H1 (cell line): Measurements from ENCODE around the gene RAB36. TPM values are rescaled to one million over a fixed set of nuclear protein-coding genes. Genes with fewer than 3 reads are reported as not detected.

Source experiments
- CTCF ChIA-PET: fragments of 300-600 bp; sonication (Branson Sonifier 250); formaldehyde crosslinking; loops from one replicate; lab custom pipeline; 2021; ENCODE audit not compliant: partially characterized antibody; lab: Charles Lee
- POLR2A ChIA-PET: fragments of 300-600 bp; sonication (Branson Sonifier 250); formaldehyde crosslinking; loops from one replicate; lab custom pipeline; 2021; ENCODE audit warnings: inconsistent platforms; ENCODE audit not compliant: partially characterized antibody; lab: Charles Lee
- DNase-seq, 2 experiments: peaks; one replicate each; pipeline versions ENCODE4 v3.0.0 to v3.0.0-alpha.2; 2010 to 2022; ENCODE audit warnings: low spot score in 2 of 2, low read depth in 1 of 2, mixed read lengths in 1 of 2
- FAIRE-seq: peaks from 2 replicates; lab custom pipeline; 2011; peaks lifted over from hg19 to GRCh38; lab: Jason Lieb, UNC
- H2AFZ ChIP-seq: 2 replicates; pipeline ENCODE4 v1.8.1; 2012; ENCODE audit warnings: low read length, inconsistent platforms
- H2AK5ac ChIP-seq: 2 replicates; pipeline ENCODE4 v1.6.1; 2013; ENCODE audit warnings: low read depth, low read length
- H2BK120ac ChIP-seq: replicated peaks from 2 replicates; pipeline ENCODE3; 2013; ENCODE audit warnings: low read depth, low read length, inconsistent platforms
- H2BK12ac ChIP-seq: 2 replicates; pipeline ENCODE4 v1.6.1; 2013; ENCODE audit warnings: low read depth, low read length
- H2BK15ac ChIP-seq: 2 replicates; pipeline ENCODE4 v1.6.1; 2013; ENCODE audit warnings: low read length
- H2BK20ac ChIP-seq: 2 replicates; pipeline ENCODE4 v1.6.1; 2013; ENCODE audit warnings: low read length
- H2BK5ac ChIP-seq: 2 replicates; pipeline ENCODE4 v1.6.1; 2013; ENCODE audit warnings: low read depth, low read length
- H3K14ac ChIP-seq: 2 replicates; pipeline ENCODE4 v1.6.1; 2013; ENCODE audit warnings: inconsistent platforms; ENCODE audit not compliant: insufficient read length
- H3K18ac ChIP-seq: 2 replicates; pipeline ENCODE4 v1.6.1; 2013; ENCODE audit warnings: low read length; ENCODE audit errors: extremely low read depth
- H3K23ac ChIP-seq: 2 replicates; pipeline ENCODE4 v1.6.1; 2013; ENCODE audit warnings: inconsistent platforms; ENCODE audit not compliant: insufficient read length
- H3K23me2 ChIP-seq: 2 replicates; pipeline ENCODE4 v1.6.1; 2013; ENCODE audit warnings: low read depth, low read length
- H3K27ac ChIP-seq: 2 replicates; pipeline ENCODE4 v1.6.1; 2011; ENCODE audit warnings: low read depth, low read length, inconsistent platforms
- H3K27me3 ChIP-seq, 4 experiments: replicated peaks in 1 of 4; 1 replicate in 1 of 4; 2 replicates in 3 of 4; pipeline versions ENCODE4 v1.6.1 to v1.8.1; 2011 to 2013; ENCODE audit warnings: low read length in 3 of 4, mild to moderate bottlenecking in 3 of 4, inconsistent platforms in 2 of 4, mixed read lengths in 2 of 4, moderate library complexity in 1 of 4; ENCODE audit not compliant: control insufficient read depth in 3 of 4, insufficient read depth in 3 of 4; ENCODE audit errors: extremely low read depth in 1 of 4
- H3K36me3 ChIP-seq, 4 experiments: 2 replicates each; pipeline versions ENCODE4 v1.6.1 to v1.8.1; 2011 to 2013; ENCODE audit warnings: mild to moderate bottlenecking in 4 of 4, low read length in 3 of 4, moderate library complexity in 2 of 4, control low read depth in 1 of 4, inconsistent platforms in 1 of 4; ENCODE audit not compliant: insufficient read depth in 4 of 4, control insufficient read depth in 2 of 4
- H3K4ac ChIP-seq: replicated peaks from 2 replicates; pipeline ENCODE3; 2013; ENCODE audit warnings: low read length, low read depth, mixed read lengths, inconsistent platforms; ENCODE audit not compliant: insufficient read length
- H3K4me1 ChIP-seq, 4 experiments: replicated peaks in 1 of 4; 1 replicate in 1 of 4; 2 replicates in 3 of 4; pipeline versions ENCODE4 v1.6.1 to v1.8.1; 2011 to 2013; ENCODE audit warnings: low read length in 3 of 4, inconsistent platforms in 2 of 4, mixed read lengths in 1 of 4; ENCODE audit not compliant: insufficient read depth in 4 of 4, control insufficient read depth in 3 of 4
- H3K4me2 ChIP-seq, 2 experiments: 2 replicates each; pipeline versions ENCODE4 v1.6.1 to v1.8.1; 2011 to 2013; ENCODE audit warnings: low read depth in 2 of 2, low read length in 2 of 2, control low read depth in 1 of 2, inconsistent platforms in 1 of 2, mild to moderate bottlenecking in 1 of 2; ENCODE audit not compliant: insufficient read depth in 1 of 2
- H3K4me3 ChIP-seq, 4 experiments: fragments of 200-600, 300-600 bp in 1 of 4; sonication (generic), shearing (Covaris generic), sonication (Bioruptor Twin) in 1 of 4; 2 replicates each; pipeline versions ENCODE4 v1.5.1 to v1.8.1; 2011 to 2016; ENCODE audit warnings: low read length in 4 of 4, low read depth in 3 of 4, control low read depth in 2 of 4, inconsistent platforms in 2 of 4, mild to moderate bottlenecking in 2 of 4, mixed read lengths in 1 of 4, moderate library complexity in 1 of 4; ENCODE audit not compliant: insufficient read depth in 2 of 4; ENCODE audit errors: extremely low read depth in 1 of 4
- H3K56ac ChIP-seq: replicated peaks from 2 replicates; pipeline ENCODE3; 2013; ENCODE audit warnings: low read depth, mild to moderate bottlenecking, mixed read lengths, low read length, inconsistent platforms; ENCODE audit not compliant: insufficient read length
- H3K79me1 ChIP-seq: 2 replicates; pipeline ENCODE4 v1.6.1; 2013; ENCODE audit warnings: low read depth, low read length, control low read depth
- H3K79me2 ChIP-seq, 2 experiments: 2 replicates each; pipeline versions ENCODE4 v1.6.1 to v1.8.1; 2012 to 2013; ENCODE audit warnings: low read length in 2 of 2, mild to moderate bottlenecking in 2 of 2, inconsistent platforms in 1 of 2; ENCODE audit not compliant: insufficient read depth in 2 of 2, control insufficient read depth in 1 of 2
- H3K9ac ChIP-seq, 4 experiments: replicated peaks in 1 of 4; 1 replicate in 1 of 4; 2 replicates in 3 of 4; pipeline versions ENCODE4 v1.6.1 to v1.8.1; 2011 to 2013; ENCODE audit warnings: low read depth in 3 of 4, low read length in 3 of 4, control low read depth in 2 of 4, mild to moderate bottlenecking in 2 of 4, moderate library complexity in 2 of 4, inconsistent platforms in 1 of 4; ENCODE audit errors: extremely low read depth in 1 of 4
- H3K9me3 ChIP-seq, 2 experiments: 2 replicates each; pipeline versions ENCODE4 v1.6.1 to v1.8.1; 2012 to 2013; ENCODE audit warnings: mild to moderate bottlenecking in 2 of 2, moderate library complexity in 2 of 2, control low read depth in 1 of 2, inconsistent platforms in 1 of 2, low read depth in 1 of 2, low read length in 1 of 2, mixed read lengths in 1 of 2; ENCODE audit not compliant: insufficient read depth in 2 of 2
- H4K20me1 ChIP-seq, 2 experiments: replicated peaks in 1 of 2; 2 replicates each; pipeline versions ENCODE3 to v1.8.1; 2011 to 2013; ENCODE audit warnings: inconsistent platforms in 2 of 2, low read length in 2 of 2, mild to moderate bottlenecking in 1 of 2; ENCODE audit not compliant: insufficient read depth in 2 of 2, control insufficient read depth in 1 of 2
- H4K5ac ChIP-seq: 2 replicates; pipeline ENCODE4 v1.6.1; 2013; ENCODE audit warnings: low read length, low read depth, mixed read lengths, inconsistent platforms; ENCODE audit not compliant: insufficient read length
- H4K8ac ChIP-seq: 2 replicates; pipeline ENCODE4 v1.8.0; 2013; ENCODE audit warnings: mild to moderate bottlenecking, moderate library complexity, low read length, inconsistent platforms; ENCODE audit not compliant: insufficient read depth; ENCODE audit errors: extremely low read depth
- H4K91ac ChIP-seq: replicated peaks from 2 replicates; pipeline ENCODE3; 2013; ENCODE audit warnings: low read length, mixed read lengths, inconsistent platforms; ENCODE audit not compliant: insufficient read length
- EP300 ChIP-seq, 2 experiments: IDR thresholded peaks; 1 replicate in 1 of 2; 2 replicates in 1 of 2; pipeline ENCODE4 v1.6.1; 2011 to 2012; ENCODE audit warnings: low read depth in 2 of 2, low read length in 2 of 2, mild to moderate bottlenecking in 2 of 2, borderline replicate concordance in 1 of 2, inconsistent platforms in 1 of 2, moderate library complexity in 1 of 2
- HDAC6 ChIP-seq: IDR thresholded peaks from one replicate; pipeline ENCODE4 v1.7.1; 2012; ENCODE audit warnings: low read depth, mild to moderate bottlenecking, inconsistent platforms, low read length, moderate library complexity
- KDM5A ChIP-seq: fragments of 200-600 bp; IDR thresholded peaks from 2 replicates; pipeline ENCODE4 v1.7.1; 2012; ENCODE audit warnings: mild to moderate bottlenecking, low read length, inconsistent platforms, mixed read lengths
- RBBP5 ChIP-seq: IDR thresholded peaks from 2 replicates; pipeline ENCODE4 v1.7.1; 2012; ENCODE audit warnings: low read depth, mild to moderate bottlenecking, inconsistent platforms, low read length, moderate library complexity, borderline replicate concordance
- RFX5 ChIP-seq: IDR thresholded peaks from 2 replicates; pipeline ENCODE4 v1.6.1; 2011; ENCODE audit warnings: low read depth, low read length, improper control_type of control experiment, borderline replicate concordance
- RXRA ChIP-seq: IDR thresholded peaks from 2 replicates; pipeline ENCODE4 v1.6.1; 2011; ENCODE audit warnings: low read depth, mild to moderate bottlenecking, low read length, moderate library complexity; ENCODE audit not compliant: insufficient read depth
- SAP30 ChIP-seq: fragments of 300-600 bp; sonication (generic); IDR thresholded peaks from 2 replicates; pipeline ENCODE4 v1.7.1; 2012; ENCODE audit warnings: low read length, moderate library complexity, mild to moderate bottlenecking, inconsistent platforms; ENCODE audit not compliant: insufficient read depth, insufficient replicate concordance
- SP1 ChIP-seq: IDR thresholded peaks from 2 replicates; pipeline ENCODE4 v1.6.1; 2011; ENCODE audit warnings: low read depth, low read length
- TBP ChIP-seq: IDR thresholded peaks from 2 replicates; pipeline ENCODE4 v1.6.1; 2011; ENCODE audit warnings: low read depth, low read length, improper control_type of control experiment
- WGBS, 2 experiments: shearing (Covaris generic) in 1 of 2; methylation state at CpG; one replicate each; pipeline versions ENCODE4 v1.1.6 to v1.1.7; 2013 to 2015; ENCODE audit warnings: low lambda C conversion rate in 2 of 2, mixed read lengths in 2 of 2, inconsistent platforms in 1 of 2, low coverage in 1 of 2, missing lambda C conversion rate in 1 of 2; ENCODE audit not compliant: insufficient replicate concordance in 2 of 2, insufficient coverage in 1 of 2, insufficient read length in 1 of 2; ENCODE audit errors: extremely low coverage in 1 of 2, missing lambda C conversion rate in 1 of 2; 5-methylcytosine and 5-hydroxymethylcytosine counted together
- polyA plus RNA-seq, 7 experiments: library from polyadenylated mRNA; depleted of rRNA in 3 of 7; stranded (reverse) in 5 of 7; unstranded in 2 of 7; fragments of >200 nt in 5 of 7; fragments of 200-250 nt in 2 of 7; gene quantifications; 1 replicate in 5 of 7; 2 replicates in 1 of 7; 4 replicates in 1 of 7; pipeline versions ENCODE4 v1.2.1 to v1.2.3, GENCODE V29; 2011 to 2013; ENCODE audit warnings: missing spikeins in 2 of 7, mixed read lengths in 2 of 7
- total RNA-seq: library from RNA; stranded (reverse); fragmentation: NEBNext Ultra II Directional; extraction: Animal tissue kit (Norgen Biotek cat#: 25700); gene quantifications from 2 replicates; pipeline ENCODE4 v1.2.1, GENCODE V29; 2021
- TF ChIP-seq, protein P1 (sequence below): IDR thresholded peaks from 2 replicates; pipeline ENCODE4 v1.6.1; 2012; ENCODE audit warnings: low read length, inconsistent platforms
- TF ChIP-seq, protein P2 (sequence below): IDR thresholded peaks from 2 replicates; pipeline ENCODE4 v1.6.1; 2011; ENCODE audit warnings: low read length, improper control_type of control experiment

Gene RAB36
- total and polyA plus RNA-seq, 2 of the 8 experiments (the other 6 are each of a cell fraction or from before 2014, with no cell fraction given), result 1.0 to 1.5 TPM

- no peak for FAIRE-seq
- TF ChIP-seq, protein P1, sequence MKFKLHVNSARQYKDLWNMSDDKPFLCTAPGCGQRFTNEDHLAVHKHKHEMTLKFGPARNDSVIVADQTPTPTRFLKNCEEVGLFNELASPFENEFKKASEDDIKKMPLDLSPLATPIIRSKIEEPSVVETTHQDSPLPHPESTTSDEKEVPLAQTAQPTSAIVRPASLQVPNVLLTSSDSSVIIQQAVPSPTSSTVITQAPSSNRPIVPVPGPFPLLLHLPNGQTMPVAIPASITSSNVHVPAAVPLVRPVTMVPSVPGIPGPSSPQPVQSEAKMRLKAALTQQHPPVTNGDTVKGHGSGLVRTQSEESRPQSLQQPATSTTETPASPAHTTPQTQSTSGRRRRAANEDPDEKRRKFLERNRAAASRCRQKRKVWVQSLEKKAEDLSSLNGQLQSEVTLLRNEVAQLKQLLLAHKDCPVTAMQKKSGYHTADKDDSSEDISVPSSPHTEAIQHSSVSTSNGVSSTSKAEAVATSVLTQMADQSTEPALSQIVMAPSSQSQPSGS, result no peak
- TF ChIP-seq RXRA, result no peak
- TF ChIP-seq EP300 (IDR thresholded peaks at IDR 0.05; ENCODE audit: borderline replicate concordance in 1 of 2, low read depth in 2 of 2, low read length in 2 of 2), result no peak
- TF ChIP-seq TBP, result no peak
- no peak for TF ChIP-seq RBBP5
- TF ChIP-seq HDAC6, result no peak
- no peak for TF ChIP-seq RFX5
- TF ChIP-seq, protein P2, sequence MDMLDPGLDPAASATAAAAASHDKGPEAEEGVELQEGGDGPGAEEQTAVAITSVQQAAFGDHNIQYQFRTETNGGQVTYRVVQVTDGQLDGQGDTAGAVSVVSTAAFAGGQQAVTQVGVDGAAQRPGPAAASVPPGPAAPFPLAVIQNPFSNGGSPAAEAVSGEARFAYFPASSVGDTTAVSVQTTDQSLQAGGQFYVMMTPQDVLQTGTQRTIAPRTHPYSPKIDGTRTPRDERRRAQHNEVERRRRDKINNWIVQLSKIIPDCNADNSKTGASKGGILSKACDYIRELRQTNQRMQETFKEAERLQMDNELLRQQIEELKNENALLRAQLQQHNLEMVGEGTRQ, result no peak
- TF ChIP-seq KDM5A, result no peak
- TF ChIP-seq SAP30, result no peak
- TF ChIP-seq SP1, result no peak
Measured at GRCh38 chr22:23115369-23115768, 29.9 kb upstream of the RAB36 start.

More at GRCh38 chr22:23115369-23115768, 29.9 kb upstream of the RAB36 start:
- Histone ChIP-seq H3K4me2 (no peak overlapping the region), H4K5ac (no peak overlapping the region), H2BK120ac (no peak overlapping the region), H2BK5ac (no peak overlapping the region), H2AK5ac (no peak overlapping the region), H4K91ac (no peak overlapping the region), H3K56ac (no peak overlapping the region), H3K27ac (no peak overlapping the region), H3K4me1 (peaks cover 0 to 10% (median 4%) of the 10 kb centered on the region in 4 experiments; a peak in 3 of 7 replicates), H2BK12ac (no peak overlapping the region), H3K79me2 (no peaks in the 10 kb centered on the region), H3K4me3 (no peak overlapping the region), H3K4ac (no peak overlapping the region), H3K14ac (no peak overlapping the region), H3K23me2 (no peaks in the 10 kb centered on the region), H3K9ac (no peak overlapping the region), H3K18ac (no peak overlapping the region), H3K9me3 (no peaks in the 10 kb centered on the region), H3K23ac (no peak overlapping the region), H2AFZ (no peak overlapping the region), H4K8ac (no peak overlapping the region), H3K79me1 (no peaks in the 10 kb centered on the region), H4K20me1 (peaks cover 8 to 19% of the 10 kb centered on the region in 2 experiments), H2BK20ac (no peak overlapping the region), H3K36me3 (no peaks in the 10 kb centered on the region), H3K27me3 (peaks cover 0 to 4% (median 1%) of the 10 kb centered on the region in 4 experiments; a peak in 2 of 7 replicates), H2BK15ac (no peak overlapping the region)
- CTCF ChIA-PET, result interaction anchor here (0.8 to 24.3 kb wide), 4 partner anchors 12 to 174 kb away, joined by 3 to 384 read pairs (median 18); no protein-coding TSS in a partner anchor
- 84% methylated on average over 7 of the region's 7 CpGs; no CpG with 5 or more reads in 1 of the 2 experiments for WGBS, 2 experiments
- no peak for DNase-seq
- POLR2A ChIA-PET, result no interaction called here
